OCI-LY1 (cell line): ENCODE results near the gene POLR3A.

Experiments used
- H2AFZ ChIP-seq: fragments of 200-600 bp; sonication (generic), shearing (Covaris generic); 2 replicates; pipeline ENCODE4 v1.6.0; 2014; ENCODE audit warnings: antibody characterized with exemption, mild to moderate bottlenecking, low read length
- H3F3A ChIP-seq: fragments of 200-600 bp; sonication (generic), shearing (Covaris generic); 2 replicates; pipeline ENCODE4 v1.6.0; 2014; ENCODE audit warnings: mild to moderate bottlenecking, antibody characterized with exemption, low read length, moderate library complexity; ENCODE audit not compliant: insufficient read depth
- H3K27ac ChIP-seq: fragments of 200-600 bp; sonication (generic); 2 replicates; pipeline ENCODE4 v1.5.1; 2014; ENCODE audit warnings: low read length, mixed run types, mild to moderate bottlenecking, low read depth; ENCODE audit not compliant: poor library complexity, severe bottlenecking
- H3K27me3 ChIP-seq: fragments of 200-600 bp; sonication (generic); 2 replicates; pipeline ENCODE4 v1.6.0; 2014; ENCODE audit warnings: antibody characterized with exemption, mild to moderate bottlenecking, low read length, moderate library complexity; ENCODE audit not compliant: insufficient read depth
- H3K36me3 ChIP-seq: fragments of 200-600 bp; sonication (generic); 2 replicates; pipeline ENCODE4 v1.6.1; 2014; ENCODE audit warnings: mild to moderate bottlenecking, antibody characterized with exemption, low read length, moderate library complexity, mixed read lengths; ENCODE audit not compliant: insufficient read depth
- H3K4me1 ChIP-seq: fragments of 200-600 bp; sonication (generic); 2 replicates; pipeline ENCODE4 v1.5.1; 2014; ENCODE audit warnings: mild to moderate bottlenecking, low read length, moderate library complexity; ENCODE audit not compliant: insufficient read depth, severe bottlenecking
- H3K4me2 ChIP-seq: fragments of 200-600 bp; sonication (generic), shearing (Covaris generic); 2 replicates; pipeline ENCODE4 v1.6.1; 2014; ENCODE audit warnings: low read length
- H3K4me3 ChIP-seq: fragments of 200-600 bp; sonication (generic); 2 replicates; pipeline ENCODE4 v1.5.1; 2014; ENCODE audit warnings: low read length, low read depth, mild to moderate bottlenecking, mixed read lengths; ENCODE audit not compliant: poor library complexity, severe bottlenecking
- H3K79me2 ChIP-seq: fragments of 200-600 bp; shearing (Covaris generic); 2 replicates; pipeline ENCODE4 v1.6.1; 2016; ENCODE audit warnings: mixed run types, low read length, mixed read lengths; ENCODE audit not compliant: insufficient read depth
- H3K9ac ChIP-seq: fragments of 200-600 bp; sonication (generic), shearing (Covaris generic); 2 replicates; pipeline ENCODE4 v1.6.1; 2014; ENCODE audit warnings: mild to moderate bottlenecking, low read length, mixed read lengths
- H3K9me2 ChIP-seq: fragments of 200-600 bp; sonication (generic), shearing (Covaris generic); 2 replicates; pipeline ENCODE4 v1.6.1; 2014; ENCODE audit warnings: low read depth, mild to moderate bottlenecking, low read length, mixed read lengths
- H3K9me3 ChIP-seq: fragments of 200-600 bp; shearing (Covaris generic); 2 replicates; pipeline ENCODE4 v1.6.1; 2014; ENCODE audit warnings: low read length, mixed read lengths
- H4K20me1 ChIP-seq: fragments of 200-600 bp; sonication (generic), shearing (Covaris generic); 2 replicates; pipeline ENCODE4 v1.6.0; 2016; ENCODE audit warnings: mild to moderate bottlenecking, low read length; ENCODE audit not compliant: insufficient read depth
- CTCF ChIP-seq: fragments of 200-600 bp; sonication (generic), shearing (Covaris generic); IDR thresholded peaks from 2 replicates; pipeline ENCODE4 v1.5.1; 2017; ENCODE audit warnings: mild to moderate bottlenecking, antibody characterized with exemption, low read length, moderate library complexity, mixed read lengths
- EZH2 ChIP-seq: fragments of 200-600 bp; sonication (generic), shearing (Covaris generic); IDR thresholded peaks from 2 replicates; pipeline ENCODE4 v1.8.0; 2017; ENCODE audit warnings: borderline replicate concordance, mixed run types, mild to moderate bottlenecking, antibody characterized with exemption, low read length, moderate library complexity, mixed read lengths

POLR3A gene

GRCh38 chr10:77965294-77965693 lies 64.0 kb downstream of the POLR3A start:
- Histone ChIP-seq H3K4me3 (no peak overlapping the region), H3K9ac (no peak overlapping the region), H4K20me1 (no peaks in the 10 kb centered on the region), H3K27me3 (no peaks in the 10 kb centered on the region; the same call in 1 of the 2 replicates), H3K4me2 (no peak overlapping the region), H3F3A (no peaks in the 10 kb centered on the region), H3K4me1 (no peaks in the 10 kb centered on the region), H3K36me3 (no peaks in the 10 kb centered on the region), H3K9me3 (no peaks in the 10 kb centered on the region), H3K27ac (no peak overlapping the region), H2AFZ (no peak overlapping the region), H3K9me2 (no peaks in the 10 kb centered on the region), H3K79me2 (no peaks in the 10 kb centered on the region)
- TF ChIP-seq CTCF (no peak), EZH2 (no peak)

- no peaks in the 10 kb centered on the region for H3K79me2 ChIP-seq
- no peak overlapping the region for H3K9ac ChIP-seq
- H4K20me1 ChIP-seq: no peaks in the 10 kb centered on the region
- H3K27me3 ChIP-seq: no peaks in the 10 kb centered on the region; the same call in 1 of the 2 replicates
- H3K9me2 ChIP-seq: no peaks in the 10 kb centered on the region
- H3K27ac ChIP-seq: no peak overlapping the region
- H3K4me3 ChIP-seq: no peak overlapping the region
- H3K9me3 ChIP-seq: no peaks in the 10 kb centered on the region
- no peak overlapping the region for H3K4me2 ChIP-seq
- TF ChIP-seq CTCF (no peak), EZH2 (no peak)
- H2AFZ ChIP-seq: no peak overlapping the region
- H3K36me3 ChIP-seq: no peaks in the 10 kb centered on the region
- no peaks in the 10 kb centered on the region for H3K4me1 ChIP-seq
- no peaks in the 10 kb centered on the region for H3F3A ChIP-seq
Measured at GRCh38 chr10:77964811-77965210, 64.5 kb downstream of the POLR3A start.

GRCh38 chr10:77963901-77964300 lies 65.4 kb downstream of the POLR3A start:
- Histone ChIP-seq H3K9ac (no peak overlapping the region), H3K36me3 (no peaks in the 10 kb centered on the region), H3K9me3 (no peaks in the 10 kb centered on the region), H3F3A (no peaks in the 10 kb centered on the region), H3K9me2 (no peaks in the 10 kb centered on the region), H2AFZ (no peak overlapping the region), H3K27ac (no peak overlapping the region), H3K27me3 (no peaks in the 10 kb centered on the region; the same call in 1 of the 2 replicates), H3K79me2 (no peaks in the 10 kb centered on the region), H3K4me3 (no peak overlapping the region), H4K20me1 (no peaks in the 10 kb centered on the region), H3K4me2 (no peak overlapping the region), H3K4me1 (no peaks in the 10 kb centered on the region)
- TF ChIP-seq CTCF (no peak), EZH2 (no peak)
